Islet of Langerhans (tissue), 1 donor: Measurements from ENCODE around the gene XPR1.

Experiments
- FAIRE-seq: peaks from one replicate; lab custom pipeline; 2011; peaks lifted over from hg19 to GRCh38; lab: Jason Lieb, UNC

Gene XPR1

GRCh38 chr1:180917306-180918065 is 285.7 kb downstream of the XPR1 start:
- no peak for FAIRE-seq

- FAIRE-seq = no peak
Measured at GRCh38 chr1:180918519-180918918, 286.7 kb downstream of the XPR1 start.

GRCh38 chr1:180919183-180919700 is 287.4 kb downstream of the XPR1 start:
- FAIRE-seq = no peak

- FAIRE-seq = no peak
Measured at GRCh38 chr1:180920193-180920592, 288.4 kb downstream of the XPR1 start.

GRCh38 chr1:180920702-180921101 is 288.9 kb downstream of the XPR1 start:
- FAIRE-seq = no peak

- FAIRE-seq = no peak
Measured at GRCh38 chr1:180921386-180921785, 289.6 kb downstream of the XPR1 start.

- no peak for FAIRE-seq
Measured at GRCh38 chr1:180921891-180922630, 290.2 kb downstream of the XPR1 start.

- FAIRE-seq = no peak
Measured at GRCh38 chr1:180922631-180923015, 290.8 kb downstream of the XPR1 start.

GRCh38 chr1:180923021-180923841 is 291.4 kb downstream of the XPR1 start:
- no peak for FAIRE-seq

GRCh38 chr1:180923887-180924286 is 292.1 kb downstream of the XPR1 start:
- FAIRE-seq = no peak

GRCh38 chr1:180924939-180925338 is 293.1 kb downstream of the XPR1 start:
- FAIRE-seq = no peak

GRCh38 chr1:180925471-180926051 is 293.7 kb downstream of the XPR1 start:
- no peak for FAIRE-seq

GRCh38 chr1:180926164-180926981 is 294.6 kb downstream of the XPR1 start:
- FAIRE-seq = no peak

- FAIRE-seq = no peak
Measured at GRCh38 chr1:180927348-180927747, 295.5 kb downstream of the XPR1 start.

- FAIRE-seq = no peak
Measured at GRCh38 chr1:180927841-180928240, 296.0 kb downstream of the XPR1 start.

- no peak for FAIRE-seq
Measured at GRCh38 chr1:180928331-180929230, 296.8 kb downstream of the XPR1 start.

- FAIRE-seq = no peak
Measured at GRCh38 chr1:180929389-180929788, 297.6 kb downstream of the XPR1 start.

- no peak for FAIRE-seq
Measured at GRCh38 chr1:180930687-180931086, 298.9 kb downstream of the XPR1 start.

- FAIRE-seq = no peak
Measured at GRCh38 chr1:180931529-180931928, 299.7 kb downstream of the XPR1 start.

- no peak for FAIRE-seq
Measured at GRCh38 chr1:180932378-180932777, 300.6 kb downstream of the XPR1 start.
